NCI-H526 (cell line): Measurements from ENCODE around the gene UBXN7.
"Not testable (repeated sequence)": the region's sequence is repeated elsewhere in the genome, so short reads cannot be mapped to it uniquely, and the experiment has no call there.

Experiments
- DNase-seq, 2 experiments: peaks; one replicate each; lab custom pipeline; 2025; lab: John Stamatoyannopoulos, UW

The UBXN7 gene

GRCh38 chr3:196418601-196419000, 13.6 kb downstream of the UBXN7 start:
- no peak for DNase-seq

- no peak for DNase-seq
Measured at GRCh38 chr3:196414469-196414868, 17.8 kb downstream of the UBXN7 start.

GRCh38 chr3:196412704-196413103, 19.5 kb downstream of the UBXN7 start:
- DNase-seq: no peak

- DNase-seq: no peak
Measured at GRCh38 chr3:196409409-196409808, 22.8 kb downstream of the UBXN7 start.

DNA sequence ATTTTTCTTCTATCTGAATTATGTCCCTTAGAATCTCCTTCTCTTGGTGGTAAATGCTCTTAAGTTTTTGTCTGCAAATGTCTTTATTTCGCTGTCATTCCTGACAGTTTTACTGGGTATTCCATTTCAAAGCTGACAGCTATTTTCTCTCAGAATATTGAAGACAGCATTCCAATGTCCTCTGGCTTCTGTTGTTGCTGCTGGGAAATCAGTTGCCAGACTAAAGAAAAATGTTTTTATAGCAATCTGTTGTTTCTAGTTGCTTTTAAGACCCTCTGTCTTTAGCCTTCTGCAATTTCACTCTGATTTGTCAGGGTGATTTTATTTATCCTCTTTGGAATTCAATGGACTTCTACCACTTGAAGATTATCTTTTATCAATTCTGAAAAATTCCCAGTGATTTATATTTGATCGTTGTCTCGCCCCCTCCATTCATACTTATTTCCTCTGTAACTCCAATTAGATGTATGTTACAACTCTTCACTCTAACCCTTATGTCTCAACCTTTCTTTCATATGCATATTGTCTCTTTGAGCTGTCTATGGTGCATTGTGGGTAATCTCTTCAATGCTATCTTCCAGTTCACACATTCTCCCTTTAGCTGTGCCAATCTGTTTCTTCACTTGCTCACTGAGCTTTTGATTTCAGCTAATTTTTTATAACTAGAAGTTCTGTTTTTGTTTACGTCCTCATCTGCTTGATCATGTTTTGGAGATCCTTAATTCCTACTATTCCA, 23.5 kb downstream of the UBXN7 start:
- no peak for DNase-seq

GRCh38 chr3:196406811-196407470, 25.3 kb downstream of the UBXN7 start:
- no peak for DNase-seq

DNA sequence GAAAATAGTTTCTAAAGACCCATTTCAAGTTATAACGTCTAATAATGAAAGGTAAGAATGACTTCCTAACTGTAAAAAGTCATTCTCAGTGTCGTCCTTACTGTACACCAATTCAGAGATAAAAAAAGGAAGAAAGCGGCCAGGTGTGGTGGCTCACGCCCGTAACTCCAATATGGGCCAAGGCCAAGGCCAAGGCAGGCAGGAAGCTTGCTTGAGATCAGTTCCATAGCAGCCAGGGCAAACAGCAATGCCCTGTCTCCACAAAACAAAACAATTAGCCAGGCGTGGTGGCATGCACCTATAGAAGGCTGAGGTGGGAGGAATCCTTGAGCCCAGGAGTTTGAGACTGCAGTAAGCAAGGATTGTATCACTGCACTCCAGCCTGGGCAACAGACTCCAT, 31.9 kb downstream of the UBXN7 start:
- no peak for DNase-seq

DNA sequence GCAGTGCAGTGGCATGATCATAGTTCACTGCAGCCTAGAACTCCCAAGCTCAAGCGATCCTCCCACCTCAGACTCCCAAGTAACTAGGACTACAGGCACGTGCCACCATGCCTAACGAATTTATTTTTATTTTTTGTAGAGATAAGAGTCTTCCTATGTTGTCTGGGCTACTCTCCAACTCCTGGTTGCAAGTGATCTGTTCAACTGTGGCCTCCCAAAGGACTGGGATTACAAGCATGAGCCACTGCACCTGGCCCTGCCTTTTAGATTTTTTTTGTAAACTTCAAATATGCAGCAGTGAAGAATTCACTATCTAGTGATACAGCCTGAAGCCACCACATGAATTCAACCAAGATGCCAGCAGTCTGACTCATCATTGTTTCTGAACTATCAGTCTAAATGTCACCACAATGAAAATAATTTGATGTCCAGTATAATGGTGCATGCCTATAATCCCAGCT, 32.7 kb downstream of the UBXN7 start:
- DNase-seq: no peak

GRCh38 chr3:196398782-196399181, 33.4 kb downstream of the UBXN7 start:
- no peak for DNase-seq

GRCh38 chr3:196397941-196398340, 34.3 kb downstream of the UBXN7 start:
- DNase-seq: no peak

- no peak for DNase-seq
Measured at GRCh38 chr3:196390116-196390515, 42.1 kb downstream of the UBXN7 start.

- DNase-seq: no peak
Measured at GRCh38 chr3:196388956-196389355, 43.3 kb downstream of the UBXN7 start.

- not testable (repeated sequence) for DNase-seq
Measured at GRCh38 chr3:196387941-196388340, 44.3 kb downstream of the UBXN7 start.

- not testable (repeated sequence) for DNase-seq
Measured at GRCh38 chr3:196386797-196387196, 45.4 kb downstream of the UBXN7 start.

GRCh38 chr3:196386034-196386433, 46.2 kb downstream of the UBXN7 start:
- not testable (repeated sequence) for DNase-seq

- not testable (repeated sequence) for DNase-seq
Measured at GRCh38 chr3:196385446-196385845, 46.8 kb downstream of the UBXN7 start.

DNA sequence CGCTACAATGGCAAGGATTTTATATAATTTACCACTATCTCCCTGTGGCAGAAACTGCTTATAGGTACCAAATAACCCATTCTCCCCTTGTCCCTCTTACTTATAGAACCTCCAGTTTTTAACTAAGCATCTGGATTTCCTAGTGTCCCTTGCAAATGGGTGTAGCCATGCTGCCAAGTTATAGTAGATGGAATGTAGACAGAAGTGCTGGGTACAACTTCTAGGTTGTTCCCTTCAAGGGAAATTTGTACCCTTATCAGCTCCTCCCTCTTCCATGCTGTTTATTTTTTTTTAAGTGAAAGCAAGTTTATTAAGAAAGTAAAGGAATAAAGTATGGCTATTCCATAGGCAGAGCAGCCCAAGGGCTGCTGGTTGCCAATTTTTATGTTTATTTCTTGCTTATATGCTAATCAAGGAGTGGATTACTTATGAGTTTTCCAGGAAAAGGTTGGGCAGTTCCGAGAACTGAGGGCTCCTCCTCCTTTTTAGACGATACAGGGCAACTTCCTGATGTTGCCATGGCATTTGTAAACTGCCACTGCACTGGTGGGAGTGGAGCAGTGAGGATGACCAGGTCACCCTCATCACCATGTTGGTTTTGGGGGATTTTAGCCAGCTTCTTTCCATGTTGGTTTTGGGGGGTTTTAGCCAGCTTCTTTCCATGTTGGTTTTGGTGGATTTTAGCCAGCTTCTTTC, 53.9 kb downstream of the UBXN7 start:
- DNase-seq: no peak

- no peak for DNase-seq
Measured at GRCh38 chr3:196377321-196377720, 54.9 kb downstream of the UBXN7 start.

GRCh38 chr3:196365736-196366135, 66.5 kb downstream of the UBXN7 start:
- DNase-seq: no peak

DNA sequence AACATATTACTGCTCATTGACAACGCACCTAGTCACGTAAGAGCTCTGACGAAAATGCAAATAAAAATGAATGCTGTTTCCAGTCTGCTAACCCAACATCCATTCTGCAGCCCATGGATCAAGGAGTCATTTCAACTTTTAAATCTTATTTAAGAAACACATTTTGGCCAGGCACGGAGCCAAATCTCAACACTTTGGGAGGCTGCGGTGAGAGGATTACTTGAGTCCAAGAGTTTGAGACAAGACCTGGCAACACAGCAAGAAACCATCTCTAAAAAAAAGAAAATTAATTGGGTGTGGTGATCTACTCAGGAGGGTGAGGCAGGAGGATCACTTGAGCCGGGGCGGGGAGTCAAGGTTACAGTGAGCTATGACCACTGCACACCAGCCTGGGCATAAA, 71.6 kb downstream of the UBXN7 start:
- DNase-seq: no peak

DNA sequence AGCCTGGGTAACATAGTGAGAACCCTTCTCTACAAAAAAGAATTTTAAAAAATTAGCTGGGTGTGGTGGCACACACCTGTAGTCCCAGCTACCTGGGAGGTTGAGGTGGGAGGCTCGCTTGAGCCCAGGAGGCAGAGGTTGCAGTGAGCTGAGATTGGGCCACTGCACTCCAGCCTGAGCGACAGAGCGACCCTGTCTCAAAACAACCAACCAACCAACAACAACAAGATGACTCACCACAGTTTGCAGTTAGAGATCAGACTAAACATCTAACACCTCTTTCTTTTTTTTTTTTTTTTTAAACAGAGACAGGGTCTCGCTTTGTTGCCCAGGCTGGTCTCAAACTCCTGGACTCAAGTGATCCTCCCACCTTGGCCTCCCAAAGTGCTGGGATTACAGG, 73.7 kb downstream of the UBXN7 start:
- DNase-seq: not testable (repeated sequence)

DNA sequence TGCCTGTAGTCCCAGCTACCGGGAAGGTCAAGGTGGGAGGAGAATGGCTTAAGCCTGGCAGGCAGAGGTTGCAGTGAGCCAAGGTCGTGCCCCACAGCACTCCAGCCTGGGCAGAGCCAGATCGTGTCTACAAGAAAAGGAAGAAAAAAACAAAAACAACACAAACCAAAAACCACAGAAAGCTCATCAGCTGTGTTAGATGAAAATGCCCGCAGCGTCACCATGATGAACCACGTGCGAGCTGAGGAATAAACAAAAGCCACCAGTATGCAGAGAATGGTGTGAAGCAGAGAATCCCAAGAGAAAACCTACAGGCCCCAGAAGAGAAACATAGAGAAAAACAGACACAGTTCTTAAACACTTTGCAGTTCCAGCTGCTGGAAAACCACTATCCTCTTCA, 74.3 kb downstream of the UBXN7 start:
- no peak for DNase-seq

DNA sequence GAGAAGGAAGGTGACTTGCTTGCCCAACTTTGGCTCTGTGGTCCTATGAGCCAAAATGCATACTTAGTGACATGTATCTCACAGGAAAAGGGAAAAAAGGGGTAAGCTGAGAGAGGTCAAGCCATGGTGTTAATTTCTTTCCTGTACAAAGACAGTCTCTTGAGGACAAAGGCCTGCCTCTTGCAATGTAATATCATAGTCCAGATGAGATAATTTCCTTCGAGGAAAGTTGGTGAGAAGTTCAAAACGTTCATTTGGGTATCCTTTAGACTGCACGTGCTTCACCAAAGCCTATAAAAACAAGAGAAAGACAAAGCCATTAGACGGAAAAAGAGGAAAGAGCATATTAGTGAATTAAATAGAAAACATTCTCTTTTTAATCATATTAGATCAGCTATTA, 75.7 kb downstream of the UBXN7 start:
- DNase-seq: no peak
